Neural cell (in vitro differentiated cells): ENCODE measurements around the gene RBSN. TPM values are rescaled to one million over a fixed set of nuclear protein-coding genes. Genes with fewer than 3 reads are reported as not detected.

Experiments used
- H2AFZ ChIP-seq: fragments of 200-600, 300-800 bp; sonication (generic), shearing (Covaris generic); 2 replicates; pipeline ENCODE4 v1.6.0; 2014; ENCODE audit warnings: low read depth, mild to moderate bottlenecking, antibody characterized with exemption, low read length, moderate library complexity
- H3F3A ChIP-seq: fragments of 200-600 bp; shearing (Covaris generic); 2 replicates; pipeline ENCODE4 v1.6.1; 2016; ENCODE audit warnings: mild to moderate bottlenecking, moderate library complexity, mixed read lengths, antibody characterized with exemption, low read length; ENCODE audit not compliant: insufficient read depth, poor library complexity, severe bottlenecking
- H3K27ac ChIP-seq: fragments of 200-600, 300-800 bp; sonication (generic), shearing (Covaris generic); 2 replicates; pipeline ENCODE4 v1.5.1; 2014; ENCODE audit warnings: mild to moderate bottlenecking, low read length, moderate library complexity
- H3K27me3 ChIP-seq: fragments of 300-800, 200-600 bp; sonication (generic), shearing (Covaris generic); 2 replicates; pipeline ENCODE4 v1.6.0; 2014; ENCODE audit warnings: mild to moderate bottlenecking, low read depth, low read length, moderate library complexity; ENCODE audit not compliant: insufficient read depth
- H3K36me3 ChIP-seq: fragments of 300-800, 200-600 bp; sonication (generic), shearing (Covaris generic); 2 replicates; pipeline ENCODE4 v1.5.1; 2014; ENCODE audit warnings: mild to moderate bottlenecking, antibody characterized with exemption, low read length, moderate library complexity; ENCODE audit not compliant: insufficient read depth
- H3K4me2 ChIP-seq: fragments of 300-800, 200-600 bp; sonication (generic), shearing (Covaris generic); 2 replicates; pipeline ENCODE4 v1.6.0; 2014; ENCODE audit warnings: mild to moderate bottlenecking, low read length
- H3K4me3 ChIP-seq: fragments of 300-800, 200-600 bp; sonication (generic), shearing (Covaris generic); 2 replicates; pipeline ENCODE4 v1.5.1; 2014; ENCODE audit warnings: mild to moderate bottlenecking, low read length, moderate library complexity
- H3K79me2 ChIP-seq: fragments of 200-600 bp; shearing (Covaris generic); replicated peaks from 2 replicates; pipeline ENCODE4 v1.6.0; 2014; ENCODE audit warnings: mild to moderate bottlenecking, low read length, moderate library complexity; ENCODE audit not compliant: insufficient read depth
- H3K9ac ChIP-seq: fragments of 300-800, 200-600 bp; sonication (generic), shearing (Covaris generic); 2 replicates; pipeline ENCODE4 v1.6.1; 2016; ENCODE audit warnings: mild to moderate bottlenecking, low read length, mixed read lengths
- H3K9me2 ChIP-seq: fragments of 200-600 bp; shearing (Covaris generic); 2 replicates; pipeline ENCODE4 v1.6.1; 2016; ENCODE audit warnings: mild to moderate bottlenecking, low read length, mixed read lengths; ENCODE audit not compliant: insufficient read depth
- H3K9me3 ChIP-seq: fragments of 200-600, 300-800 bp; sonication (generic), shearing (Covaris generic); 2 replicates; pipeline ENCODE4 v1.6.1; 2016; ENCODE audit warnings: mild to moderate bottlenecking, mixed run types, low read length, moderate library complexity, mixed read lengths
- H4K20me1 ChIP-seq: fragments of 200-600 bp; shearing (Covaris generic); 2 replicates; pipeline ENCODE4 v1.6.1; 2016; ENCODE audit warnings: mild to moderate bottlenecking, mixed run types; ENCODE audit not compliant: insufficient read depth
- EP300 ChIP-seq: fragments of 450-650 bp; conservative IDR thresholded peaks from 2 replicates; pipeline ENCODE4 v1.6.1; 2014; ENCODE audit warnings: antibody characterized with exemption, mild to moderate bottlenecking, moderate library complexity; ENCODE audit not compliant: poor library complexity, severe bottlenecking
- EZH2 ChIP-seq: fragments of 200-600, 300-800 bp; shearing (Covaris generic), sonication (generic); IDR thresholded peaks from 2 replicates; pipeline ENCODE4 v1.6.1; 2014; ENCODE audit warnings: antibody characterized with exemption, low read length, borderline replicate concordance, mild to moderate bottlenecking; ENCODE audit not compliant: insufficient read depth, poor library complexity, severe bottlenecking
- MXI1 ChIP-seq: fragments of 450-650 bp; conservative IDR thresholded peaks from 2 replicates; pipeline ENCODE4 v1.6.1; 2014; ENCODE audit warnings: antibody characterized with exemption, mild to moderate bottlenecking; ENCODE audit not compliant: poor library complexity, severe bottlenecking
- POLR2AphosphoS5 ChIP-seq: IDR thresholded peaks from 2 replicates; pipeline ENCODE4 v1.6.1; 2012
- RAD21 ChIP-seq: fragments of 450-650 bp; conservative IDR thresholded peaks from 2 replicates; pipeline ENCODE4 v1.6.1; 2014; ENCODE audit warnings: antibody characterized with exemption, mild to moderate bottlenecking, moderate library complexity
- SMC3 ChIP-seq: fragments of 450-650 bp; conservative IDR thresholded peaks from 2 replicates; pipeline ENCODE4 v1.6.1; 2014; ENCODE audit warnings: antibody characterized with exemption, mild to moderate bottlenecking, moderate library complexity; ENCODE audit not compliant: poor library complexity
- TAF1 ChIP-seq: IDR thresholded peaks from 2 replicates; pipeline ENCODE4 v1.6.1; 2012; ENCODE audit warnings: low read depth
- polyA plus RNA-seq: library from polyadenylated mRNA; depleted of rRNA; stranded (reverse); fragments of >200 nt; gene quantifications from 2 replicates; pipeline ENCODE4 v1.2.3, GENCODE V29; 2014
- TF ChIP-seq, protein P1 (sequence below): fragments of 450-650 bp; IDR thresholded peaks from 2 replicates; pipeline ENCODE4 v1.5.1; 2014; ENCODE audit warnings: antibody characterized with exemption, mild to moderate bottlenecking, moderate library complexity; ENCODE audit not compliant: poor library complexity, severe bottlenecking
- TF ChIP-seq, protein P2 (sequence below): IDR thresholded peaks from 2 replicates; pipeline ENCODE4 v1.6.1; 2012; ENCODE audit warnings: borderline replicate concordance

Gene RBSN
- polyA plus RNA-seq, 1 donor from 2014 or later = 27.6 TPM

DNA sequence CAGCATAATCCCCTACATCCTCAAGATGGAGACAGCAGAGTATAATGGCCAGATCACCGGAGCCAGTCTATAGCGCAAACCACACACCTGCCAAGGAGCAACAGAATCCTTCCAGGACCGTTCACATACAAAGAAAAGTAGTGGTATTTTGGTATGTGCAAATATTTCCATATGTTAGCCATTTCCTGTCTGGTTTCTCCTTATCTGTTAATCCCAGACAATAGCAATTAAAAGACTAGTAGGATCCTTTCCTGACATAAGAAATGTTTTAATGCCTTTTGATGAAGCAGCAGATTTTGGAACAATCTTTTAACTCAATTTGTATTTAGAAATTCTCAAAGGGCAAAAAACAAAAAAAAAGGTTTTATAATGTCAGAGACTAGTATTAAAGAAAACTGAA lies 56.0 kb downstream of the RBSN start:
- Histone ChIP-seq H3K9me2 (no peaks in the 10 kb centered on the region), H3K27me3 (no peaks in the 10 kb centered on the region), H3K4me2 (no peak overlapping the region), H2AFZ (no peak overlapping the region), H3K27ac (no peak overlapping the region), H3K4me3 (no peak overlapping the region), H3K9me3 (no peaks in the 10 kb centered on the region), H3K9ac (no peak overlapping the region), H3K36me3 (no peaks in the 10 kb centered on the region), H4K20me1 (no peaks in the 10 kb centered on the region), H3K79me2 (no peaks in the 10 kb centered on the region), H3F3A (no peaks in the 10 kb centered on the region)
- TF ChIP-seq, protein P1, sequence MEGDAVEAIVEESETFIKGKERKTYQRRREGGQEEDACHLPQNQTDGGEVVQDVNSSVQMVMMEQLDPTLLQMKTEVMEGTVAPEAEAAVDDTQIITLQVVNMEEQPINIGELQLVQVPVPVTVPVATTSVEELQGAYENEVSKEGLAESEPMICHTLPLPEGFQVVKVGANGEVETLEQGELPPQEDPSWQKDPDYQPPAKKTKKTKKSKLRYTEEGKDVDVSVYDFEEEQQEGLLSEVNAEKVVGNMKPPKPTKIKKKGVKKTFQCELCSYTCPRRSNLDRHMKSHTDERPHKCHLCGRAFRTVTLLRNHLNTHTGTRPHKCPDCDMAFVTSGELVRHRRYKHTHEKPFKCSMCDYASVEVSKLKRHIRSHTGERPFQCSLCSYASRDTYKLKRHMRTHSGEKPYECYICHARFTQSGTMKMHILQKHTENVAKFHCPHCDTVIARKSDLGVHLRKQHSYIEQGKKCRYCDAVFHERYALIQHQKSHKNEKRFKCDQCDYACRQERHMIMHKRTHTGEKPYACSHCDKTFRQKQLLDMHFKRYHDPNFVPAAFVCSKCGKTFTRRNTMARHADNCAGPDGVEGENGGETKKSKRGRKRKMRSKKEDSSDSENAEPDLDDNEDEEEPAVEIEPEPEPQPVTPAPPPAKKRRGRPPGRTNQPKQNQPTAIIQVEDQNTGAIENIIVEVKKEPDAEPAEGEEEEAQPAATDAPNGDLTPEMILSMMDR = no peak
- TF ChIP-seq MXI1 (no peak), TAF1 (no peak), EZH2 (no peak)
- TF ChIP-seq, protein P2, sequence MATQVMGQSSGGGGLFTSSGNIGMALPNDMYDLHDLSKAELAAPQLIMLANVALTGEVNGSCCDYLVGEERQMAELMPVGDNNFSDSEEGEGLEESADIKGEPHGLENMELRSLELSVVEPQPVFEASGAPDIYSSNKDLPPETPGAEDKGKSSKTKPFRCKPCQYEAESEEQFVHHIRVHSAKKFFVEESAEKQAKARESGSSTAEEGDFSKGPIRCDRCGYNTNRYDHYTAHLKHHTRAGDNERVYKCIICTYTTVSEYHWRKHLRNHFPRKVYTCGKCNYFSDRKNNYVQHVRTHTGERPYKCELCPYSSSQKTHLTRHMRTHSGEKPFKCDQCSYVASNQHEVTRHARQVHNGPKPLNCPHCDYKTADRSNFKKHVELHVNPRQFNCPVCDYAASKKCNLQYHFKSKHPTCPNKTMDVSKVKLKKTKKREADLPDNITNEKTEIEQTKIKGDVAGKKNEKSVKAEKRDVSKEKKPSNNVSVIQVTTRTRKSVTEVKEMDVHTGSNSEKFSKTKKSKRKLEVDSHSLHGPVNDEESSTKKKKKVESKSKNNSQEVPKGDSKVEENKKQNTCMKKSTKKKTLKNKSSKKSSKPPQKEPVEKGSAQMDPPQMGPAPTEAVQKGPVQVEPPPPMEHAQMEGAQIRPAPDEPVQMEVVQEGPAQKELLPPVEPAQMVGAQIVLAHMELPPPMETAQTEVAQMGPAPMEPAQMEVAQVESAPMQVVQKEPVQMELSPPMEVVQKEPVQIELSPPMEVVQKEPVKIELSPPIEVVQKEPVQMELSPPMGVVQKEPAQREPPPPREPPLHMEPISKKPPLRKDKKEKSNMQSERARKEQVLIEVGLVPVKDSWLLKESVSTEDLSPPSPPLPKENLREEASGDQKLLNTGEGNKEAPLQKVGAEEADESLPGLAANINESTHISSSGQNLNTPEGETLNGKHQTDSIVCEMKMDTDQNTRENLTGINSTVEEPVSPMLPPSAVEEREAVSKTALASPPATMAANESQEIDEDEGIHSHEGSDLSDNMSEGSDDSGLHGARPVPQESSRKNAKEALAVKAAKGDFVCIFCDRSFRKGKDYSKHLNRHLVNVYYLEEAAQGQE = no peak

DNA sequence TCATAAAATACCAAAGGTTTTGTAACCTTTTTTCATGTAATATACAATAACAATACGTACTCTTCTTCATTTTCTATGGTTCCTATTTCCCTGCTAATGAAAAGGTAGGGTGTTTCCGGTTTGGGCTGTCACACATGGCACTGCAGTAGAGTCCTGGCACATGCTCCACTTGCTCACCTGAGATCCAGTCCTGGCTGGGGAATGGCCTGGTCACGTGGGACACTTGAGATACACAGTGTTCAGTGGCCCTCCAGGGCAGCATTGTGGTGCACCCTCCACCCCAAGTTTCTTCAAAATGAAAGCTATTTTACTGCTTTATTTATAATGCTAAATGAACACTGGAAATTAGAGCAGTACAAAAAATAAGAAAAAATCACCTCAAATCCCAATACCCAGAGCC lies 57.0 kb downstream of the RBSN start:
- Histone ChIP-seq H3K9ac (no peak overlapping the region), H3K27ac (no peak overlapping the region), H3K4me3 (no peak overlapping the region), H3K36me3 (no peaks in the 10 kb centered on the region), H3K9me3 (no peaks in the 10 kb centered on the region), H3F3A (no peaks in the 10 kb centered on the region), H4K20me1 (no peaks in the 10 kb centered on the region), H2AFZ (no peak overlapping the region), H3K4me2 (no peak overlapping the region), H3K9me2 (no peaks in the 10 kb centered on the region), H3K79me2 (no peaks in the 10 kb centered on the region), H3K27me3 (no peaks in the 10 kb centered on the region)
- no peak for TF ChIP-seq TAF1
- TF ChIP-seq, protein P1 = no peak
- TF ChIP-seq SMC3 = no peak
- no peak for TF ChIP-seq POLR2AphosphoS5
- TF ChIP-seq, protein P2 = no peak
- no peak for TF ChIP-seq MXI1
- TF ChIP-seq RAD21 = no peak
- TF ChIP-seq EP300 = no peak
- TF ChIP-seq EZH2 = no peak
